GM12878 (cell line): Measurements from ENCODE around the gene CD58. TPM values are rescaled to one million over a fixed set of nuclear protein-coding genes. Genes with fewer than 3 reads are reported as not detected.

Source experiments
- ATAC-seq: fragments of 200-7000 bp; cut with Tn5 transposase; 3 replicates; pipeline ENCODE4 v1.9.1; 2020; ENCODE audit warnings: mild to moderate bottlenecking, moderate library complexity
- BruUV-seq: library from RNA; stranded (reverse); fragments of 400-500 nt; replicated peaks from 2 replicates; lab custom pipeline; 2021; lab: Mats Ljungman, UMichigan
- CTCF ChIA-PET: fragments of 300-600 bp; sonication (Branson Sonifier 250); formaldehyde crosslinking; extraction: SDS; loops from one replicate; lab custom pipeline; 2021; ENCODE audit warnings: inconsistent platforms; lab: Yijun Ruan, JAX
- POLR2A ChIA-PET: fragments of 350-600 bp; formaldehyde crosslinking; extraction: SDS; loops from one replicate; lab custom pipeline; 2021; ENCODE audit warnings: inconsistent platforms; lab: Charles Lee
- RAD21 ChIA-PET: fragments of 300-600 bp; sonication (Branson Sonifier 250); formaldehyde crosslinking; loops from one replicate; lab custom pipeline; 2023; ENCODE audit warnings: antibody characterized with exemption; ENCODE audit not compliant: unreplicated experiment; lab: Charles Lee
- SMC1A ChIA-PET: fragments of 300-600 bp; sonication (Branson Sonifier 250); formaldehyde crosslinking; loops from one replicate; lab custom pipeline; 2023; ENCODE audit not compliant: unreplicated experiment, uncharacterized antibody; lab: Charles Lee
- DNase-seq: peaks from one replicate; pipeline ENCODE4 v3.0.0-alpha.2; 2011; ENCODE audit warnings: low read depth, low spot score
- FAIRE-seq: peaks from 3 replicates; lab custom pipeline; 2011; peaks lifted over from hg19 to GRCh38; lab: Jason Lieb, UNC
- H2AFZ ChIP-seq: 2 replicates; pipeline ENCODE4 v1.6.0; 2011; ENCODE audit warnings: low read depth, low read length, control low read depth; ENCODE audit not compliant: control insufficient read depth
- H3K27ac ChIP-seq: 2 replicates; pipeline ENCODE4 v1.5.1; 2011; ENCODE audit warnings: control low read depth; ENCODE audit not compliant: control insufficient read depth, insufficient read depth
- H3K27me3 ChIP-seq, 2 experiments: replicated peaks in 1 of 2; 2 replicates each; pipeline versions ENCODE4 v1.6.0 to v1.6.1; 2011; ENCODE audit warnings: low read length in 1 of 2; ENCODE audit not compliant: control insufficient read depth in 2 of 2, insufficient read depth in 2 of 2
- H3K36me3 ChIP-seq, 2 experiments: 2 replicates each; pipeline ENCODE4 v1.5.1; 2011; ENCODE audit warnings: low read length in 1 of 2; ENCODE audit not compliant: control insufficient read depth in 2 of 2, insufficient read depth in 2 of 2
- H3K4me1 ChIP-seq: 2 replicates; pipeline ENCODE4 v1.6.1; 2011; ENCODE audit warnings: mild to moderate bottlenecking, low read length, moderate library complexity, mixed read lengths; ENCODE audit not compliant: control insufficient read depth, insufficient read depth
- H3K4me2 ChIP-seq: 2 replicates; pipeline ENCODE4 v1.6.0; 2011; ENCODE audit warnings: control low read depth; ENCODE audit not compliant: control insufficient read depth, insufficient read depth
- H3K4me3 ChIP-seq: fragments of 200-600 bp; sonication (generic); 2 replicates; pipeline ENCODE4 v1.5.1; 2016
- H3K79me2 ChIP-seq: 2 replicates; pipeline ENCODE4 v1.6.0; 2011; ENCODE audit warnings: low read length; ENCODE audit not compliant: control insufficient read depth, insufficient read depth
- H3K9ac ChIP-seq: 2 replicates; pipeline ENCODE4 v1.8.0; 2011; ENCODE audit warnings: low read length, control low read depth, mixed read lengths; ENCODE audit not compliant: control insufficient read depth, insufficient read depth
- H3K9me3 ChIP-seq: replicated peaks from 3 replicates; pipeline ENCODE4 v1.5.1; 2011; ENCODE audit warnings: mild to moderate bottlenecking, low read length; ENCODE audit not compliant: control insufficient read depth, insufficient read depth
- H4K20me1 ChIP-seq: 2 replicates; pipeline ENCODE4 v1.6.0; 2011; ENCODE audit not compliant: control insufficient read depth, insufficient read depth
- ATF7 ChIP-seq: fragments of 450-650 bp; IDR thresholded peaks from 2 replicates; pipeline ENCODE4 v1.6.1; 2016; ENCODE audit warnings: low read depth, mild to moderate bottlenecking
- CEBPB ChIP-seq, 2 experiments: fragments of 150-350 bp in 1 of 2; IDR thresholded peaks; 2 replicates each; pipeline ENCODE4 v1.6.1; 2012 to 2014; ENCODE audit warnings: low read depth in 2 of 2, low read length in 2 of 2, borderline replicate concordance in 1 of 2, inconsistent platforms in 1 of 2
- CHD1 ChIP-seq: IDR thresholded peaks from 2 replicates; pipeline ENCODE4 v1.6.1; 2012; ENCODE audit warnings: low read depth, low read length, improper control_type of control experiment
- IKZF2 ChIP-seq, 2 experiments: fragments of 450-650 bp; IDR thresholded peaks; 2 replicates each; pipeline ENCODE4 v1.6.1; 2017; ENCODE audit warnings: mild to moderate bottlenecking in 2 of 2, moderate library complexity in 2 of 2
- MTA3 ChIP-seq: IDR thresholded peaks from 2 replicates; pipeline ENCODE4 v1.6.1; 2012; ENCODE audit warnings: low read length, inconsistent platforms, borderline replicate concordance
- MYC ChIP-seq: IDR thresholded peaks from 2 replicates; pipeline ENCODE4 v1.6.1; 2011; ENCODE audit warnings: mild to moderate bottlenecking, low read length, moderate library complexity, inconsistent platforms; ENCODE audit not compliant: insufficient read depth, insufficient replicate concordance, insufficient read length, severe bottlenecking
- PKNOX1 ChIP-seq: fragments of 450-650 bp; IDR thresholded peaks from 2 replicates; pipeline ENCODE4 v1.6.1; 2016; ENCODE audit warnings: mild to moderate bottlenecking
- POLR2AphosphoS2 ChIP-seq: IDR thresholded peaks from 2 replicates; pipeline ENCODE4 v1.6.1; 2011; ENCODE audit warnings: low read depth, mild to moderate bottlenecking, low read length, improper control_type of control experiment, moderate library complexity
- RAD21 ChIP-seq: IDR thresholded peaks from 2 replicates; pipeline ENCODE4 v1.6.1; 2011; ENCODE audit warnings: mild to moderate bottlenecking, low read depth, low read length, moderate library complexity; ENCODE audit not compliant: insufficient read depth
- SRF ChIP-seq, 2 experiments: IDR thresholded peaks; 2 replicates each; pipeline ENCODE4 v1.6.1; 2011; ENCODE audit warnings: low read depth in 2 of 2, low read length in 2 of 2, mild to moderate bottlenecking in 1 of 2, moderate library complexity in 1 of 2
- SUZ12 ChIP-seq: fragments of 200-600 bp; sonication (generic); IDR thresholded peaks from one replicate; pipeline ENCODE4 v1.6.1; 2018; ENCODE audit warnings: antibody characterized with exemption, mild to moderate bottlenecking; ENCODE audit not compliant: unreplicated experiment
- ZBTB11 ChIP-seq: fragments of 450-650 bp; formaldehyde crosslinking; IDR thresholded peaks from 2 replicates; pipeline ENCODE4 v1.5.0; 2022; ENCODE audit warnings: mild to moderate bottlenecking, missing genetic modification characterization
- ZNF687 ChIP-seq: fragments of 450-650 bp; IDR thresholded peaks from 2 replicates; pipeline ENCODE4 v1.6.1; 2017; ENCODE audit warnings: mild to moderate bottlenecking, moderate library complexity
- WGBS: methylation state at CpG from one replicate; pipeline ENCODE4 v1.1.6; 2016; ENCODE audit warnings: low lambda C conversion rate; ENCODE audit not compliant: insufficient replicate concordance, insufficient coverage; ENCODE audit errors: missing lambda C conversion rate; 5-methylcytosine and 5-hydroxymethylcytosine counted together
- in situ Hi-C: fragments of 300-500 bp; cut with MboI; formaldehyde crosslinking; loops from 9 replicates; pipeline ENCODE4 v1.14.3; 2018; ENCODE audit warnings: mixed read lengths
- intact Hi-C: fragments of 100-400 bp; cut with micrococcal nuclease; formaldehyde crosslinking; loops from one replicate; pipeline ENCODE4 v1.14.2; 2022; ENCODE audit not compliant: unreplicated experiment
- polyA plus RNA-seq, 11 experiments: library from polyadenylated mRNA; depleted of rRNA in 4 of 11; unstranded in 6 of 11; stranded (reverse) in 5 of 11; fragments of >200 nt; fragmentation: Nextera tagmentation in 4 of 11; fragmentation: Illumina TruSeq in 1 of 11; extraction: Ambion mirVana in 4 of 11; extraction: Trizol in 1 of 11; gene quantifications; 1 replicate in 1 of 11; 2 replicates in 10 of 11; pipeline versions ENCODE4 v1.2.1 to v1.2.3, GENCODE V29; 2011 to 2016; ENCODE audit warnings: inconsistent platforms in 2 of 11, missing spikeins in 2 of 11, low read depth in 1 of 11
- total RNA-seq, 4 experiments: library from RNA; depleted of rRNA in 3 of 4; stranded (reverse); fragments of >200 nt in 3 of 4; fragmentation: Illumina TruSeq in 1 of 4; extraction: Trizol in 1 of 4; gene quantifications; 2 replicates each; pipeline versions ENCODE4 v1.2.1 to v1.2.3, GENCODE V29; 2013 to 2021

Gene CD58
- total and polyA plus RNA-seq, 10 of the 15 experiments (the other 5 are each of a cell fraction or from before 2014, with no cell fraction given), result 70.4 to 252 (median 129) TPM

GRCh38 chr1:116486424-116486823, 84.4 kb downstream of the CD58 start (continued):
- TF ChIP-seq ZBTB11 (CRISPR knock-in tag), result no peak
- no peak for TF ChIP-seq RAD21
- TF ChIP-seq CHD1, result no peak

GRCh38 chr1:116485976-116486375, 84.8 kb downstream of the CD58 start:
- no peaks in the 10 kb centered on the region for H3K36me3 ChIP-seq
- no peak for ATAC-seq
- H3K27ac ChIP-seq, result no peak overlapping the region
- no peak overlapping the region for H3K9ac ChIP-seq
- 88% methylated on average over 2 of the region's 2 CpGs for WGBS
- H4K20me1 ChIP-seq, result no peaks in the 10 kb centered on the region
- FAIRE-seq, result no peak
- no peaks in the 10 kb centered on the region for H3K9me3 ChIP-seq
- ChIA-PET RAD21 (interaction anchor here (0.6 to 7.4 kb wide), 41 partner anchors 13 to 465 kb away, joined by 3 to 147 read pairs (median 4); no protein-coding TSS in a partner anchor), SMC1A (interaction anchor here (0.6 to 8.0 kb wide), 50 partner anchors 8 to 585 kb away, joined by 3 to 161 read pairs (median 5); partner anchors contain the start of gene MAB21L3), CTCF (interaction anchor here (0.9 to 10.5 kb wide), 60 partner anchors 10 to 642 kb away, joined by 3 to 239 read pairs (median 6); partner anchors contain the start of gene TTF2), POLR2A (interaction anchor here (0.7 to 1.9 kb wide), 6 partner anchors 13 to 347 kb away, joined by 3 to 7 read pairs (median 4); no protein-coding TSS in a partner anchor)
- DNase-seq, result no peak
- in situ Hi-C loops, result loop anchor here (5.0 kb wide), 1 partner anchor 354 kb away; no protein-coding TSS in a partner anchor
- H3K4me1 ChIP-seq, result peaks cover 10% of the 10 kb centered on the region
- BruUV-seq, result no TSS peak
- intact Hi-C loops, result loop anchor here (1.0 to 5.0 kb wide), 4 partner anchors 126 to 347 kb away; no protein-coding TSS in a partner anchor
- no peak overlapping the region for H3K4me3 ChIP-seq
- no peaks in the 10 kb centered on the region for H3K79me2 ChIP-seq
- H3K27me3 ChIP-seq, result no peaks in the 10 kb centered on the region
- H3K4me2 ChIP-seq, result no peak overlapping the region
- H2AFZ ChIP-seq, result no peak overlapping the region
- TF ChIP-seq ZNF687 (no peak), SRF (IDR thresholded peaks at IDR 0.05; ENCODE audit: low read depth in 2 of 2, low read length in 2 of 2) (no peak), SUZ12 (no peak), CEBPB (IDR thresholded peaks at IDR 0.05; ENCODE audit: borderline replicate concordance in 1 of 2, low read depth in 2 of 2, low read length in 2 of 2) (no peak), MTA3 (no peak), POLR2AphosphoS2 (no peak), ATF7 (no peak), MYC (no peak), IKZF2 (IDR thresholded peaks at IDR 0.05) (no peak), PKNOX1 (no peak)
